GM18508 (cell line): Measurements from ENCODE around the gene INPPL1.

Source experiments
- ATAC-seq: cut with Tn5 transposase; IDR thresholded peaks from one replicate; pipeline ENCODE4 v1.9.1; 2021; ENCODE audit warnings: moderate number of reproducible peaks; ENCODE audit not compliant: insufficient read depth, unreplicated experiment

INPPL1 gene

GRCh38 chr11:72208281-72208680 lies 16.3 kb upstream of the INPPL1 start:
- ATAC-seq = no peak

- ATAC-seq = no peak
These were observed 15.5 kb upstream of the INPPL1 start for GRCh38 chr11:72209101-72209500.

- no peak for ATAC-seq
These were observed 7.9 kb upstream of the INPPL1 start, which contains the start of gene FOLR2 for GRCh38 chr11:72216638-72217037. Gene FOLR2, plus strand, starts transcription at chr11:72216794. Its CDS starts 1,791 bp downstream, at chr11:72218585.

- no peak for ATAC-seq
These were observed 6.7 kb upstream of the INPPL1 start for GRCh38 chr11:72217841-72218240.

GRCh38 chr11:72218251-72218745 lies 6.3 kb upstream of the INPPL1 start:
- no peak for ATAC-seq

GRCh38 chr11:72220696-72221363 lies 3.7 kb upstream of the INPPL1 start:
- no peak for ATAC-seq

- no peak for ATAC-seq
These were observed 3.0 kb upstream of the INPPL1 start for GRCh38 chr11:72221386-72222075.

- ATAC-seq = no peak
These were observed 2.3 kb upstream of the INPPL1 start for GRCh38 chr11:72222106-72222891.

- peak; percentile 43 for ATAC-seq
These were observed 1.5 kb upstream of the INPPL1 start for GRCh38 chr11:72222907-72223614.

GRCh38 chr11:72223615-72224563 lies 678 bp upstream of the INPPL1 start:
- ATAC-seq = peak; percentile 27

GRCh38 chr11:72225411-72225951 lies 914 bp downstream of the INPPL1 start:
- no peak for ATAC-seq

- no peak for ATAC-seq
These were observed 2.1 kb downstream of the INPPL1 start for GRCh38 chr11:72226701-72227100.

GRCh38 chr11:72227316-72228228 lies 3.0 kb downstream of the INPPL1 start:
- ATAC-seq = no peak

GRCh38 chr11:72228229-72228843 lies 3.8 kb downstream of the INPPL1 start:
- no peak for ATAC-seq

GRCh38 chr11:72228844-72229231 lies 4.3 kb downstream of the INPPL1 start:
- ATAC-seq = no peak

GRCh38 chr11:72229336-72229924 lies 4.9 kb downstream of the INPPL1 start:
- ATAC-seq = no peak
